Thyroid gland (tissue), 4 donors: ENCODE measurements around the gene CELA1. TPM values are rescaled to one million over a fixed set of nuclear protein-coding genes. Genes with fewer than 3 reads are reported as not detected.
"Not testable (repeated sequence)": the region's sequence is repeated elsewhere in the genome, so short reads cannot be mapped to it uniquely, and the experiment has no call there.

Experiments used
- DNase-seq, 2 donors: peaks; one replicate each; pipeline ENCODE4 v3.0.0-alpha.2; 2019
- H3K27ac ChIP-seq, 3 donors: fragments of 200-600 bp; sonication (generic); 1 replicate in 2 of 3; 2 replicates in 1 of 3; pipeline ENCODE4 v1.5.1; 2016 to 2019; ENCODE audit warnings: mild to moderate bottlenecking in 1 of 3, moderate library complexity in 1 of 3
- H3K27me3 ChIP-seq: fragments of 200-600 bp; sonication (generic); one replicate; pipeline ENCODE4 v1.5.1; 2019
- H3K36me3 ChIP-seq, 2 donors: fragments of 200-600 bp; sonication (generic); one replicate each; pipeline ENCODE4 v1.5.1; 2016 to 2019
- H3K4me1 ChIP-seq, 2 donors: fragments of 200-600 bp; sonication (generic); one replicate each; pipeline ENCODE4 v1.5.1; 2017 to 2019
- H3K4me3 ChIP-seq, 3 donors: fragments of 200-600 bp; sonication (generic); replicated peaks in 1 of 3; 1 replicate in 2 of 3; 2 replicates in 1 of 3; pipeline ENCODE4 v1.5.1; 2016; ENCODE audit warnings: mild to moderate bottlenecking in 1 of 3
- H3K9me3 ChIP-seq: fragments of 200-600 bp; sonication (generic); one replicate; pipeline ENCODE4 v1.5.1; 2017
- CTCF ChIP-seq, 6 experiments: fragments of 200-600 bp in 3 of 6; fragments of 450-650 bp in 3 of 6; sonication (generic) in 3 of 6; IDR thresholded peaks; one replicate each; pipeline ENCODE4 v1.5.1; 2016 to 2019; ENCODE audit warnings: antibody characterized with exemption in 6 of 6, mild to moderate bottlenecking in 2 of 6, inconsistent platforms in 1 of 6, moderate library complexity in 1 of 6
- POLR2A ChIP-seq, 2 donors: fragments of 450-650 bp; IDR thresholded peaks; one replicate each; pipeline ENCODE4 v1.6.1; 2017; ENCODE audit warnings: antibody characterized with exemption in 2 of 2, mild to moderate bottlenecking in 2 of 2, moderate library complexity in 1 of 2
- WGBS, 2 donors: methylation state at CpG; one replicate each; pipeline ENCODE4 v1.1.5; 2017; 5-methylcytosine and 5-hydroxymethylcytosine counted together
- intact Hi-C: fragments of 100-400 bp; cut with DNase I; formaldehyde crosslinking; loops from one replicate; pipeline ENCODE4 v1.15.1; 2023
- total RNA-seq, 4 donors: library from RNA; depleted of rRNA; stranded (reverse); fragments of >200 nt; gene quantifications; one replicate each; pipeline ENCODE4 v1.2.3, GENCODE V29; 2016

The CELA1 gene
- total RNA-seq, 4 donors from 2014 or later = not detected

- intact Hi-C loops = no loop called here
- no peaks in the 10 kb centered on the region for H3K4me1 ChIP-seq
- 88 to 90% methylated on average over 5 of the region's 5 CpGs for WGBS, 2 donors
- no peak overlapping the region for H3K27ac ChIP-seq
- no peaks in the 10 kb centered on the region for H3K9me3 ChIP-seq
- H3K27me3 ChIP-seq = no peaks in the 10 kb centered on the region
- H3K36me3 ChIP-seq = no peaks in the 10 kb centered on the region
- H3K4me3 ChIP-seq = no peak overlapping the region
- TF ChIP-seq POLR2A (IDR thresholded peaks at IDR 0.05) (no peak), CTCF (IDR thresholded peaks at IDR 0.05) (no peak)
- no peak for DNase-seq
Measured at GRCh38 chr12:51295651-51296050, 50.8 kb downstream of the CELA1 start.

GRCh38 chr12:51294097-51294496, 52.4 kb downstream of the CELA1 start:
- H3K27ac ChIP-seq, H3K4me1 ChIP-seq, H3K9me3 ChIP-seq, DNase-seq, H3K36me3 ChIP-seq, H3K27me3 ChIP-seq, H3K4me3 ChIP-seq, intact Hi-C loops: not testable (repeated sequence)
- 91 to 93% methylated on average over 10 of the region's 10 CpGs for WGBS, 2 donors

GRCh38 chr12:51293696-51294095, 52.8 kb downstream of the CELA1 start:
- Histone ChIP-seq H3K4me1 (no peaks in the 10 kb centered on the region), H3K9me3 (no peaks in the 10 kb centered on the region), H3K27me3 (no peaks in the 10 kb centered on the region), H3K27ac (no peak overlapping the region), H3K4me3 (no peak overlapping the region), H3K36me3 (no peaks in the 10 kb centered on the region)
- no peak for DNase-seq
- TF ChIP-seq CTCF (IDR thresholded peaks at IDR 0.05) (no peak), POLR2A (IDR thresholded peaks at IDR 0.05) (no peak)
- intact Hi-C loops = no loop called here

GRCh38 chr12:51291603-51292513, 54.6 kb downstream of the CELA1 start:
- H3K36me3 ChIP-seq, H3K4me3 ChIP-seq, H3K27ac ChIP-seq, intact Hi-C loops, H3K4me1 ChIP-seq, H3K27me3 ChIP-seq, H3K9me3 ChIP-seq: not testable (repeated sequence)
- peak; percentile 1 to 9 for DNase-seq
- WGBS, 2 donors = 85 to 89% methylated on average over 6 to 9 of the region's 9 CpGs

GRCh38 chr12:51285843-51286242, 60.6 kb downstream of the CELA1 start:
- H3K36me3 ChIP-seq = no peaks in the 10 kb centered on the region
- no peak overlapping the region for H3K4me3 ChIP-seq
- no peak for TF ChIP-seq POLR2A (IDR thresholded peaks at IDR 0.05)
- no peak for TF ChIP-seq CTCF (IDR thresholded peaks at IDR 0.05)
- H3K4me1 ChIP-seq = no peaks in the 10 kb centered on the region
- intact Hi-C loops = no loop called here
- peak; percentile 10 to 11 for DNase-seq
- WGBS, 2 donors = 57 to 68% methylated on average over 1 of the region's 1 CpG
- no peaks in the 10 kb centered on the region for H3K9me3 ChIP-seq
- H3K27me3 ChIP-seq = no peaks in the 10 kb centered on the region
- no peak overlapping the region for H3K27ac ChIP-seq

- TF ChIP-seq POLR2A (IDR thresholded peaks at IDR 0.05) = no peak
- TF ChIP-seq CTCF (IDR thresholded peaks at IDR 0.05) = no peak
Measured at GRCh38 chr12:51281202-51281924, 65.1 kb downstream of the CELA1 start.

More at GRCh38 chr12:51281202-51281924, 65.1 kb downstream of the CELA1 start:
- Histone ChIP-seq H3K4me3 (no peak overlapping the region), H3K27me3 (no peaks in the 10 kb centered on the region), H3K9me3 (no peaks in the 10 kb centered on the region), H3K4me1 (no peaks in the 10 kb centered on the region), H3K36me3 (no peaks in the 10 kb centered on the region), H3K27ac (no peak overlapping the region)
- intact Hi-C loops = no loop called here
- WGBS, 2 donors = 92 to 94% methylated on average over 4 of the region's 4 CpGs
- DNase-seq = no peak
